ENCODE data around the gene CHST8.

CHST8 gene

DNA sequence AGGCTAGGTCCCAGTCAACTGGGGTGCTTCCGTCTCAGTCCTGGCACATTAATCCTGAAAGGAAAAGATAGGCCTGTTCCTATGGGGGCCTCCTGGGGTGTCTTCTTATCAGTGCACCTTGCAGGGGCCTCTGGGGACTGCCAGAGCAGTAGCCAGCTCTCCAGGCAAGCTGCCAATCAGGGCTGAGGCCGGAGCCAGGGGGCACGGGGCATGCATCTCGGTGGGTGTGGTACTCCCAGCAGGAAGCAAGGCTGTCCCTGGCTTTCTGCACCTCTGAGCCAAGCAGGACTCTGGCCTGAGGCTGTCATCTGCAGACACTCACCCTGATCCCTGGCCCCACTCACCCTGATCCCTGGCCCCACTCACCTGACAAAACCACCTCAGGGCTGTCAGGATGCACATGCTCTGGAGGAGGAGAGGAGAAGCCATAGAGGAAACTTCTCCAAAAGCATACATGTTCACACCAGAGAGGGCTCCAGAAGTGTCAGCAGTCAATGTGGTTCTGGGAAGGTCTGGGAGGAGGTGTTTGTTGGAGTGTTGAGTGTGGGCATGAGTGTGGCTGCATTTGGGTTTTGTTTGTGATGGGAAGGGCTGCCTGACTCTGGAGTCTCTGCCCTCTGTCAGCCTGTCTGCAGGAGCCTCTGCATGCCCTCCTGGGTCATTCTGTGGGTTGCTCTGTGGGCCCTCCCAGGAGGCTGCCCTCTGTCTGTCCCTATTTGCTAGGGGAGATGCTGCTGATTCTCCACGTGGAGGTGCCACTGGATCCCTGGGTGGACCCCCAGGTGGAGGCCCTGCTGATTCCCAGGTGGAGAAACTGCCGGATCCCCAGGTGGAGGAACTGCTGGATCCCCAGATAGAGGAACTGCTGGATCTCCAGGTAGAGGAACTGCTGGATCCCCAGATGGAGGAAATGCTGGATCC is 152.2 kb downstream of the CHST8 start:
- no peak for DNase-seq

DNA sequence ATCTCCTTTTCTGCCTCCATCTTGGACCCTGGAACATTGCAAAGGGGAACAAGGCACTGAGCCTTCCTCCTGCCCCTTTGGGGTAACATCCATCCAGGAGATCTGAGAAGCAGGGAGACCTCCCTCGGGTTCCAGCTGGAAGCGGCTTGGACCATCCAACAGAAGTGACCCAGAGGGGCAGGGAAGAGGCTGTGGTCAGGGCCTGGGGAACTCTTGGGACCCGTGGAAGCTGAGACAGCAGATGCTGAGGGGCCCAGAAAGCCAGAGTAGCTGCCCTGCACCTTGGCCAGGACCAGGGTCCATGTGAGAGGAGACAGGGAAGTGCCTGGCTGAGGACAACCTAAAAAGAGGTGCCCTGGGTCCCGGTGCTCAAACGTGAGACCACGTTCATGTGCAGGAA is 153.0 kb downstream of the CHST8 start:
- no peak for DNase-seq

DNA sequence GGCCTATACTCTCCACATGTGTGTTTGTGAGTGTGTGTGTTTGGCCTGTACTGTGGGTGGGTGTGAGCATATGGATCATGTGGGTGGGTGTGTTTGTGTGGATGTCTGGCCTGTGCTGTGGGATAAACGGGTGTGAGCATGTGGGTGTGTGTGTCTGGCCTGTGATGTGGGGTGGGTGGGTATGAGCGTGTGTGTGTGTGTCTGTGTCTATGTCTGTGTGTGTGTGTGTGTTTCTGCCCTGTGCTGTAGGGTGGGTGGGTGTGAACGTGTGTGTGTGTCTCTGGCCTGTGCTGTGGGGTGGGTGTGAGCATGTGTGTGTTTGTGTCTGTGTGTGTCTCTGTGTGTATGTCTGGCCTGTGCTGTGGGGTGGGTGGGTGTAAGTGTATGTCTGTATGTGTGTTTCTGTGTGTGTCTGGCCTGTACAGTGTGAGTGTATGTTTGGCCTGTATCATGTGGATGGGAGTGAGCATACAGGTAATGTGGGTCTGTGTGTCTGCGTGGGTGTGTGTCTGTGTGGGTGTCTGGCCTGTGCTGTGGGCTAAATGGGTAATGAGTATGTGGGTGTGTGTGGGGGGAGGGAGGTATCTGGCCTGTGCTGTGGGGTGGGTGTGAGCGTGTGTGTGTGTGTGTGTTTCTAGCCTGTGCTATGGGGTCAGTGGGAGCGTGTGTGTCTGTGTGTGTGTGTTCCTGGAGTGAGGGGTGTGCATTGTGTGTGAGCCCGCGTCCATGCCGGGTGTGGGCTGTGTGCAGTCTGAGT is 154.2 kb downstream of the CHST8 start:
- DNase-seq: no peak

DNA sequence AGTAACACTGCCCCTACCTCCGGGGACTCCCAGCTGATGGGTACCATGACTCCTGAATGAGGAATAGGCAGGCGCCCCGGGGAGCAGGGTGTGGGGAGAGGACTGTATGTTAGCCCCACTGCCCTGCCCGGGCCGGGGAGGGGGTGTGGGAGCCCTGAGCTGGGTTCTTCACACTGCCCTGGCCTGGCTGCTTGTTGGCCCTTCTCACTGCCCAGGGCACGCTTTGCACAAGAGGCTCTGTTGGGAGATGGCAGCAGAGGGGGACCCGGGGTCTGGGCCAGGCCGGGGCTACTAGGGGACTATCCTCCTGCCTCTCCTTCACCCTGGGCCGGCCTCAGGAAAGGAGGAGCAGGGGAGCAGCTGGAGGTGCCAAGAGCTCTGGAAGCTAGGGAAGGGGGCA is 155.6 kb downstream of the CHST8 start:
- DNase-seq: no peak

DNA sequence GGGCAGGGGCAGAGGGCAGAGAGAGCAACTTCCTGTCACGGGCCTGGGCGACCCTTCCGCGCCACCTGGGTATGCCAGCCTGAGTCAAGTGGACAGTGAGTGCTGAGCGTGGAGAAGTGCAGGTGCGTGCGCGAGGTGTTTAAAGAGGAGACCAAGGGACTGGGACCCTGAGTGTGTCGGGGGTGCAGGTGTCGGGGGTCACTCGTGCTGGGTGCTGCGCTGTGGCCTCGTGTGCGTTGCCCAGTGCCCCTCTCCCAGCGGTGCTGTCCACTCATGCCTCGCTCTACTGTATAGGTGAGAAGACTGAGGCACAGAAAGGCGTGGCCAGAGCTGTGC is 156.0 kb downstream of the CHST8 start:
- DNase-seq: no peak

DNA sequence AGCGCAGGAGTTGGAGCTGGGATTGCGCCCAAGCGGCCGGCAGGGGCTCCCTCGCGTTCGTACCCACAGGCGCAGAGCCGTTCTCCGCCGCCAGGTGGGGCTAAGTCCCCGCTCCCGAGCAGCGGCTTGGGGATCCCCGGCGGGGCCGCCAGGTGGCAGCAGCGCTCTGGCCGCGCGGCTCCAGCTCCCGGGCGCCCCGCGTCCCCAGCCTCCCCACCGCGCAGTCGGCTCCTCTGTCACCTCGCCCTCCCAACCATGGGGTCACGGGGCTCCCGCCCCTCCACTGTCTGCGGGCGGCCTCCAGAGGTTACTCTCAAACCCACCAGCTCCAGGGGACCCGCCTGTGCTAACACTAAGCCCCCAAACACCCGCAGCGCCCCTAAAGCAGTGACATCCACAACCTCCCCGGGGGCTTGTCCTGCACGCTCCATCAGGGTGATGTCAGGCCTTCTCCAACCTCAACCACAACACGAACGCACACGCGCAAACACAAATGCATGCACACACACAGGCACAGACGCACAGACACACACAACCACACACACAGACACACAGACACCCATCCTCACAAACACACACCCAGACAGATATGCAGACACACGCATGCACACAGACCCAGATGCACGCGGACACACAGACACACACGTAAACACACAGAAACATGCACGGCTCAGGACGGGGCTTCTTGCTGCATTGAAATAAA is 156.5 kb downstream of the CHST8 start:
- peak; percentile 86 for DNase-seq

DNA sequence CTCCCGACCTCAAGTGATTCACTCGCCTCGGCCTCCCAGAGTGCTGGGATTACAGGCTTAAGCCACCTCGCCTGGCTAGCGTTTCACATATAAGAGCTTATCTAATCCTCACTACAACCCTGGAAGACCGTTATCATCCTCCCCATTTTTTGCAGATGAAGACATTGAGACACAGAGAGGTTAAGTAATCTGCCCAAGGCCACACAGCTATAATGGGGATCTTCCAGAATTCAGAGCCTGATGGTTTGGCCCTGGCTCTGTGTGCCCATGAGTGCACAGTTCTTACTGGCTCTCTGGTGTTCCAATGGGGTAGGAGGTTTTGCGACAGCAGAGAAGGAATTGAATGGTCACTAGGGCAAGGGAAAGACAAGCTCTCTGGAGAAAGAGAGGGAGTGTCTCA is 158.1 kb downstream of the CHST8 start:
- no peak for DNase-seq

DNA sequence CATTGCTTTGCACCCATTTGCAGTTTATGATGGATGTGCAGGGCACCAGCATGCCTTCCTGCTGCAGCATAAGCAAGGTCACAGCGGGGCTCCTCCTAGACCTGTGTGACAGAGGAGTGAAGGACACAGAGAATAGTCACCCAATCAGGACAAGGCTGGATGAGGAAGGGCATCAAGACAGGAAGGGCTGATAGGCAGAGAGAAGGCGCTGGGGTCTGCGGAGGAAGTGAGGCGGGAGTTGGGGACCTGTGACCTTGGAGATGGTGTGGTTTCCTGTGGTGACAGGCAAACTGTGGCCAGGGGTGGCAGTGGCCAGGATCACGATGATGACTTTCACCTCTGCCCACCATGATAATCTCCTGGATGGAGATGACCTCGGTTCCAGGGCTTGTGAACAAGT is 158.5 kb downstream of the CHST8 start:
- DNase-seq: no peak

DNA sequence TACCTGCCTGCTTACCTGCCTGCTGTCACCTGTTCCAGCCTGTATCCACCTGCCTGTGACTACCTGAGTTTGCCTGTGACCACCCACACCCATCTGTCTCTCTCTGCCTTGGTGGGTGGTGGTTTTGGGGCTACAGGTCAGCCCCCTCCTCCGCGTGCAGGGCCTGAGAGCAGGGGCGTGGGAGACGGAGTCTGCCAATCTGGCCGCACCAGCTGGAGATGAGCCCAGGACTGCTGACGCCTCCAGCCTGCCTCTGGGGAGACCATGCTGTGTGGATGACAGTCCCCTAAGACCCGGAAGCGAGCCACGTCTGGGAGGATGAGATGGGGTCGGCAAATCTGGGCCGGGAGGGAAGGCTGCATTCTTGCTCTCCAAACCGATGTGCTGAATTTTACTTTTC is 159.0 kb downstream of the CHST8 start:
- DNase-seq: no peak

DNA sequence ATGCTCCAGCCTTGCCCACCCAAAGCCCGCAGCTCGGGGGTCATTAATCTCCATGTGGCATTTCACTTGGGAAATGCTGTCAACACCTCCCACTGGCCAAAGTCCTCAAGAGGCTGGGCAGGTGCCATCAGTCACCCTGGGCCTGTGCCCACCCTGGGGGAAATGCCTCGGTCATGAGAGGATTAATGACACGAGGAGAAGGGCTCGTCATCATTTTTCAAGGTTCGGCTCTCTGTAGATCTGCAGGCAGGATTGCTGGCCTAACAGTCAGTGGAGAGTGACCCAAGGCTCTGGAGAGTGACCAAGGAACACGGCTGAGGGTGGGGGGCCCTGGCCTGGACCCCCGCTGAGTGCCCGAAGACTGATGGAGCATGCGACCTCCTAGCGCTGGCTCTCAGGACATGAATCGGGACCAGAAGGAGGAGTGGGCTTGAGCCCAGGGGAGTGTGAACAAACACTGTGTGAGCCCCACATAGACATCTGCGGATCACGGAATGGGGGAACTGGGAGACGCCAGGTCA is 159.7 kb downstream of the CHST8 start:
- DNase-seq: no peak

DNA sequence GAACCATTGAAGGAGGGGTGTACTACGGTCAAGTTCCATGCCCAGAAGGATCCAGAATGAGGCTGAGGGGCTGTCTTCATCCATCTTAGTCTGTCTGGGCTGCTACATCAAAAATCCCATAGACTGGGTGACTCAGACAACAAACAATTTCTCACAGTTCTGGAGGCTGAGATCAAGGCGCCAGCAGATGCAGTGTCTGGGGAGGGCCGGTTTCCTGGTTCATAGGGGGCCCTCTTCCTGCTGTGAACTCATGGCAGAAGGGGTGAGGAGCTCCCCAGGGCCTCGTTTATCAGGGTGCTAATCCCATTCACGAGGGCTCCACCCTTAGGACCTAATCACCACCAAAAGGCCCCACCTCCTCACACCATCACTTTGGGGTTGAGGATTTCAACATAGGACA is 160.2 kb downstream of the CHST8 start:
- no peak for DNase-seq

DNA sequence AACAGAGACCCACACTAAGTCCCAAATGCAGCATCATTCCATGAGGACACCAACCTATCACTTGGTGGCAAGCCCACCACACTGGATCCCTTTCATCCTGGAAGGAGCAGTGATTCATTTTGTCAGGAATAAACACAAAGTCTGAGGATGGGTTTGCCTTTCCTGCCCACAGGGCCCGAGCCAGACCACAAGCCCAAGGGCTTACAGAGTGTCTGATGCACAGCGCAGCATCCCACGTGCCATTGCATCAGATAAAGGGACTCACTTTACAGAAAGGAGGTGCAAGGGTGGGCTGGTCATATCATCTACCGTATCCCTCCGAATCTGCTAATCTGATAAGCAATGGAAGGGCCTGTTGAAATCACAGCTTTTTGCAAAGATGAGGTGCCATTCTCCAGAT is 162.7 kb downstream of the CHST8 start:
- DNase-seq: no peak

DNA sequence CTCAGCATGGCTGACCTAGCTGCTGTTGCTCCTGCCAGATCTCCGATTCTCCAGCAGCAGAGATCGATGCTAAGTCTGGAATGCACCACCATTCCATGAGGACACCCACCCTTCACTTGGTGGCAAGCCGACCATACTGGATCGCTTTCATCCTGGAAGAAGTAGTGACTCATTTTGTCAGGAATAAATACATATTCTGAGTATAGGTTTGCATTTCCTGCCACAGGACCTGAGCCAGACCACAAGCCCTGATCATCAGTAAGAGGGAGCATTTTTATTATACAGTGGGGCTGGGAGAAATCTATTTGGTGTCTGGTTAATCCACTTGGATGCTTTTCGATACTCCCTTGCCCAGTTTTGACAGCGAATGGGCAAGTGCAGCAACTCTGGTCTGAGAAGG is 164.0 kb downstream of the CHST8 start:
- no peak for DNase-seq

DNA sequence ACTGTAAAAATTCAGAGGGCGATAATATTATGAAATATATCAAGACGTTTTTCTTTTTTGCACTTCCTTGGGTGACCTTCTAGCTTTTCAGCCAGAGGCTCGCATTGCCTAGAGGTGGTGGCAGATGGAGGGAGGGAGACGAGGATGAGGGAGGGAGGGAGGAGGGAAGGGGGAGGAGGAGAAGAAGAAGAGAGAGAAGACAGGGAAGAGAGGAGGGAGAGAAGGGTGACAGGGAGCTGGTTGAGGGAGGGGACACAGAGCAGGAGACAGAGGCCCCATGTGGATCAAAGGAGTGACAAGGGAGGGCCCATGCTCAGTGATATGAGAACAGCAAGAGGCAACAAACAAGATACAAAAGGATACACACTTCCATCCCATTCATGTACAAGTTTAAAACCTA is 166.9 kb downstream of the CHST8 start:
- no peak for DNase-seq

DNA sequence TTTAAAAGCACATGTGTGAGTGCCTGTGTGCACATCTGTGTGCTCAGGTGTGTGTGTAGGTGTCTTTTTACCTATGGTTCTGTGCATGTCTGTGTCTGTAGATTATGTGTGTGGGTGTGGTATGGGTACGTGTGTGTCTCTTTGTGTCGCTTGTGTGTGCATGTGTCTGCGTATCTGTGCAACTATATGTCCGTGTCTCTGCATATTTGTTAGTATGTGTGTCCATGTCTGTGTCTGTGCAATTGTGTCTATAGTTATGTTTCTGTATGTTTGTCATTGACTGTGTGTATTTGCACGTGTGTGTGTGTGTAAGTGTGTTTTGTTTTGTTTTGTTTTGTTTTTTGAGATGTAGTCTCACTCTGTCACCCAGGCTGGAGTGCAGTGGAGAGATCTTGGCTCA is 167.6 kb downstream of the CHST8 start:
- DNase-seq: no peak

DNA sequence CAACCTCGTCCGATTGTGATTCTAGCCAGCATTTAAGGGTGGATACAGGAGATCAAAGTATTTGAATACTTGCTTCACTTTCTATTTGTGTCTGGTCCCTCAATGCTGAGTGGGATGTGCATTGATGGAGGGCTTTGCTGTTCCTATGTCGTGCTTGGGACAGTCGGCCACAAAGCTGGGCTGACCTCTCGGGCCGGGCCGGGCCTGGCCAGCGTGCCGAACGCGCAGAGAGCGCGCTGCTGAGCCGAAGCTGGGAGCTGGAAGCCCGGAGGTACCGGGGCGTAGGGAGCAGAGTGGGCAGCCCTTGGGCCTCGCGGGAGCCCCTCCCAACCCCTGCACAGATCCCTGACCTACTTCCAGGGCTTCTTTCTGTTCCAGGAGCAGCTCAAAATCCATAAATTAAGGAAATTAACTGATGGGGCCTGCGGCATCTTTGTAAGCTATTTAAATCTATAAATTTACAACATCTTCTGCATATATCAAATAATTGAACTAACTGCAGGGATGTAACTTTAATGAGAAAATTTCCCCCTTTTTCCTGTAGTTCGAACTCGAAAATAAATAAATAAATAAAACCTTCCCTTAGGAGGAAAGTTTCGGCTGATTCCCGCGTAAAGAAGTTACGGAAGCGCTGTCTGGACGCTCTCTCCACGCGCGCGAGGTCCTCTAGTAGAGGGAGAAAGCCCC is 173.1 kb downstream of the CHST8 start:
- no peak for DNase-seq

DNA sequence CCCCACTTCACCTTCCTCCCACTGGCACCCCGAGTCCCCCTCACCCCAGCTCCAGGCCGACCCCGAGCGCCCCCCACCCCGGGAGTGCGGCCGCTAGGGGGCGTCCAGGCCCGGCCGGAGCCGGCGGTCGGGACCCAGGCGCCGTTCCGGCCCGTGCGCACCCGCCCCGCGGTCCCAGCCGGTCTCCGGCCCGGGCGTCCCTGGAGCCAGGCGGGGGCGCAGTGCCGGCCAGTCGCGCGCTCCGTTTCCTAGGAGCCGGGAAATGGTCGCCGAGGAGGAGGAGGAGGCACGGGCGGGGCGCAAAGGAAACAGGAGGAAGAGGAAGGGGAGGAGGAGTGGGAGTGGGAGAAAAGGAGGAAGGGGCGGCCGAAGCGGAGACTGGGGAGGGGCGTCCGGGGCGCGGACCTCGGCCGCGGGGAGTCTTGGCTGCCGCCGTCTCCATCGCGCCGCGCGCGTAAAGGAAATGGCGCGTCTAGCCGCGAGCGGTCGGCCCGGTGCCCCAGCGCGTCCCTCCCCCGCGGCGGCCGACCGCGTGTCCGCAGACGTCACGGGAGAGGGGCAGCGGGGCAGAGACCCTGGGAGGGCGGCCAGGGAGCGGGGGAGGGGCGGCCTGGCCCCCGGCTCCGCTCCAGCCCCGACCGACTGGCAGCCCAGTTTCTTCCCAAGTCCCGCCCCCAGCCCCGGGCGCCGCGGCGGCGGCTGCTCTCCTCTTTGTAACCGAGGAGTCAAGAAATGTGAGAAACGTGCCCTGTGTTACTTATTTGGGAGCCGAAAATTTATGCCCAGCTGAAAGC is 173.8 kb downstream of the CHST8 start:
- DNase-seq: peak; percentile 37

DNA sequence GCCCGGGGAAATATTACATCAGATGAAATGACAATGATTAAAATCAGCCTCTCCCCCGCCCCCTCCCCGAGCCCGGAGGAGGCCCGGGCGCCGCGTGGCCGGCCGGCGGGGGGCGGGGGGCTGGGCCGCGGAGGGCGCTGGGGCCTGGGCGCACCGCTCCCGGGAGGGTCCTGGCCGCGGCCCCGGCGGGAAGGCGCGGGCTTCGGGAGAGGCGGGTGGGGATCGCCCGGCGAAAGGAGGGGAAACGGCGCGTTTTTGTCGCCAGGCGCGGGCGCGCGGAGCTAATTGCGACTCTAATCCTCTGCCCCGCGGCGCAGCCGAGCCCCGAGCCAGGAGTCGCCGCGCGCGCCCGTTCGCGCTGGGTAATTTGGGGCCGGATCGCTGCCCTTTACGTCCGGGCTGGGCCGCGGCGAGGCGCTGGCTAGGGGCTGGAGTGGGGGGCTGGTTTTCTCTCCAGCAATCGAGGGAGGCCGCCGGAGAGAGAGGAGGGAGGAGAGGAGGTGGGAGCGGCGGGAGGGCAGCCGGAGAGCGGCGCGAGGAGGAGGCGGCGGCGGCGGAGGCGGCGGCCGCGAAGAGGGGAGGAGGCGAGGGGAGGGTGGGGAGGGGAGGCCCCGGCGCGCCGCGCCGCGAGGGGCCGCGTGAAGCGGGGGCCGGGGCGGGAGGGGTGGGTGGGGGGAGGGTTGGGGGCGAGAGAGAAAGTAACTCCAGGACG is 174.6 kb downstream of the CHST8 start, which contains the start of gene KCTD15:
Gene KCTD15, plus strand, starts transcription at position 707 of the 712 bp plus-strand sequence. CDS start 3,585 bp downstream, outside the sequence.
- peak; percentile 17 for DNase-seq

DNA sequence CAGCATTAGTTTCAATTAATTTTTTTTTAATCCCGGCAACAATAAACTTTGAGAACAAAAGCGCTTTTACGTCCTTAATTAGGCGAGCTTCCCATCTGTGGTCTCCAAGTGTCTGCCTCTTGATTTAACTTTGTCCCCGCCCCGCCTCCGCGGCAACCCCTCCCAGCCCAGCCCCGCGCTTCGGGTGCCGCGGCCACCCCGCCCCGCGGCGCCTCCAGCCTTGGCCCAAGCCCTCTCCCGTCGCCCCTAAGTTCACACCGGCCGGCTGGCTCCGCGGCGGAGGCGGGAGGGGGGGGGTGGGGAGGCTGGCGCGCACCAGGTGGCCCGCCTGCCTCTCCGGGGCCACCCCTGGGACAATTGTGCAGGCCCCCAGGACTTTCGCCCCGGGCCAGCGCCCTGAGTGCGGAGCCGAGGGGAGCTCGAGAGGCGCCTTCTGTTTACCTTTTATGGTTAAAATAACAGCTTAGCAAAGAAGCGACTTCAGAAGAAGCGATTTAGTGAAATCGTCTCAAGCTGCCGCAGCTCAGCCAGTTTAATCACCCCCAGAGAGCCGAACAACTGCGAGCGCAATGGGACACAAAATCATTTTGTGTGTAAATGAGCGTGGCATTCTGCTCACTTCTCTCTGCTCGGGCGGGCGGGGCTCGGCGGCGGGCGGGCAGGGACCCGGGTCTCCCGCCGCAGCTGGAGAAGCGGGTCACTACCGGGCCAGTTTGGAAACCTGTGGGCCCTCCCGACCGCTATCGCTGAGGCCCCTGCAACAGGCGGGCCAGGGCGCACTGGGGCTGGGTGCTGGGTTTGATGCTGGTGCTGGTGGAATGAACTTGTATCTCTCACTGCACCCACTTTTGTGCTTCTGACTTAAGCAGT is 176.3 kb downstream of the CHST8 start:
- DNase-seq: peak; percentile 22

DNA sequence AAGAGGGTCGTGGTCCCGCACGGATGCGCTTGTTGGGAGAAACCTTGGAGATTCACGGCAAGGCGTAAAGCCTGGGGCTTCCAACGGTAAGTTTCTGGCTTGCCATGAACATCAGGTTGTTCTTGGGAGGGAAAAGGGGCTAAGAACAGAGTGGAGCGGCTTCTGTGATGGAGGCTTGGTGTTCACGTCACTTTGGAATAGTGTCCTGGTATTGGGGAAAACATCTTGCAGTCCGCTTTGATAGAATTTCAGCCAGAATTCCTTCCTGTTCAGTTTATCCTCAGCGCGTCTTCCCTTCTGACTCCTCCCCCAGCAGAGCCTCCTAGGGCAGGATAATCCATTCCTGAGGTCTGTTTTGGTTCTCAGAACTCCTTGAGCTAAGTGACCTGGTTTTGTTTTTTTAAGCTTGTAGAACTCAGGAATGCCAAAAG is 176.9 kb downstream of the CHST8 start:
- no peak for DNase-seq

All from CD4-positive, alpha-beta T cell treated with Interleukin-12 subunit alpha and Interleukin-12 subunit beta, for 1 hour (primary cell).